Psoas muscle (tissue), 8 donors: ENCODE data around the gene PGF. TPM values are rescaled to one million over a fixed set of nuclear protein-coding genes. Genes with fewer than 3 reads are reported as not detected.

Source experiments
- ATAC-seq, 4 donors: fragments of 200-7000 bp; cut with Tn5 transposase; one replicate each; pipeline ENCODE4 v1.9.1; 2020; ENCODE audit warnings: moderate library complexity in 3 of 4, mild to moderate bottlenecking in 2 of 4
- DNase-seq, 2 donors: peaks; one replicate each; pipeline ENCODE4 v3.0.0-alpha.2; 2020
- H3K27ac ChIP-seq: fragments of 200-600 bp; one replicate; pipeline ENCODE4 v1.8.0; 2022
- H3K27me3 ChIP-seq, 3 donors: fragments of 200-600 bp in 1 of 3; one replicate each; pipeline versions ENCODE4 v1.6.1 to v1.8.0; 2013 to 2022; ENCODE audit warnings: low read length in 2 of 3, mild to moderate bottlenecking in 2 of 3, moderate library complexity in 1 of 3; ENCODE audit not compliant: insufficient read depth in 3 of 3
- H3K36me3 ChIP-seq, 2 donors: fragments of 200-600 bp in 1 of 2; one replicate each; pipeline versions ENCODE4 v1.6.1 to v1.8.0; 2013 to 2022; ENCODE audit warnings: low read depth in 1 of 2, mild to moderate bottlenecking in 1 of 2, moderate library complexity in 1 of 2; ENCODE audit not compliant: insufficient read depth in 1 of 2
- H3K4me1 ChIP-seq: fragments of 200-600 bp; one replicate; pipeline ENCODE4 v1.8.0; 2022
- H3K4me3 ChIP-seq: fragments of 200-600 bp; one replicate; pipeline ENCODE4 v1.8.0; 2022; ENCODE audit warnings: mild to moderate bottlenecking
- H3K9me3 ChIP-seq: fragments of 200-600 bp; one replicate; pipeline ENCODE4 v1.8.0; 2022
- WGBS, 3 donors: extraction: QIAGEN DNeasy Blood & Tissue Kit; methylation state at CpG; one replicate each; pipeline versions ENCODE4 v1.1.6 to v1.1.7; 2013; 5-methylcytosine and 5-hydroxymethylcytosine counted together
- intact Hi-C, 2 donors: fragments of 100-400 bp; cut with DNase I; formaldehyde crosslinking; loops; one replicate each; pipeline versions ENCODE4 v1.11.0 to v1.14.2; 2022
- polyA plus RNA-seq, 3 donors: library from polyadenylated mRNA; stranded (reverse); fragments of 200-250 nt; gene quantifications; one replicate each; pipeline ENCODE4 v1.2.3, GENCODE V29; 2013
- total RNA-seq, 4 donors: library from RNA; stranded (reverse); fragmentation: NEBNext Ultra II Directional in 2 of 4; extraction: Animal tissue kit (Norgen Biotek cat#: 25700) in 2 of 4; gene quantifications; one replicate each; pipeline versions ENCODE4 v1.2.1 to v1.2.4, GENCODE V29; 2021 to 2023
- TF ChIP-seq, protein P1 (sequence below): fragments of 200-600 bp; IDR thresholded peaks from one replicate; pipeline ENCODE4 v1.8.0; 2022; ENCODE audit warnings: antibody characterized with exemption
- donor health status: healthy with polysubstance abuse.
- donor health status: DM: no; HTN: no; CAD: no; lungs with moderate emphysema.
- donor health status: Bipolar disorder and iron deficiency.
- donor health status: healthy.
- donor health status: DM: yes; HTN: yes; CAD: no.
- donor health status: DM: no; HTN: no; CAD: no.
- donor health status: DM: no; HTN: no; CAD: no.
- donor health status: DM: yes; HTN: yes; CAD: no.

Gene PGF
- total and polyA plus RNA-seq, 7 donors, result 2.5 to 9.8 (median 7.9) TPM

- H3K36me3 ChIP-seq, result no peaks in the 10 kb centered on the region
- intact Hi-C loops, result no loop called here
- no peaks in the 10 kb centered on the region for H3K27me3 ChIP-seq
- ATAC-seq (no peak), DNase-seq (no peak)
- TF ChIP-seq, protein P1, sequence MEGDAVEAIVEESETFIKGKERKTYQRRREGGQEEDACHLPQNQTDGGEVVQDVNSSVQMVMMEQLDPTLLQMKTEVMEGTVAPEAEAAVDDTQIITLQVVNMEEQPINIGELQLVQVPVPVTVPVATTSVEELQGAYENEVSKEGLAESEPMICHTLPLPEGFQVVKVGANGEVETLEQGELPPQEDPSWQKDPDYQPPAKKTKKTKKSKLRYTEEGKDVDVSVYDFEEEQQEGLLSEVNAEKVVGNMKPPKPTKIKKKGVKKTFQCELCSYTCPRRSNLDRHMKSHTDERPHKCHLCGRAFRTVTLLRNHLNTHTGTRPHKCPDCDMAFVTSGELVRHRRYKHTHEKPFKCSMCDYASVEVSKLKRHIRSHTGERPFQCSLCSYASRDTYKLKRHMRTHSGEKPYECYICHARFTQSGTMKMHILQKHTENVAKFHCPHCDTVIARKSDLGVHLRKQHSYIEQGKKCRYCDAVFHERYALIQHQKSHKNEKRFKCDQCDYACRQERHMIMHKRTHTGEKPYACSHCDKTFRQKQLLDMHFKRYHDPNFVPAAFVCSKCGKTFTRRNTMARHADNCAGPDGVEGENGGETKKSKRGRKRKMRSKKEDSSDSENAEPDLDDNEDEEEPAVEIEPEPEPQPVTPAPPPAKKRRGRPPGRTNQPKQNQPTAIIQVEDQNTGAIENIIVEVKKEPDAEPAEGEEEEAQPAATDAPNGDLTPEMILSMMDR, result no peak
- peaks cover 28% of the 10 kb centered on the region for H3K4me1 ChIP-seq
- WGBS, 3 donors, result 92 to 97% (median 94%) methylated on average over 6 of the region's 6 CpGs
- no peak overlapping the region for H3K4me3 ChIP-seq
- H3K9me3 ChIP-seq, result no peaks in the 10 kb centered on the region
- H3K27ac ChIP-seq, result no peak overlapping the region
Measured at GRCh38 chr14:74985806-74986205, 30.4 kb upstream of the PGF start.

DNA sequence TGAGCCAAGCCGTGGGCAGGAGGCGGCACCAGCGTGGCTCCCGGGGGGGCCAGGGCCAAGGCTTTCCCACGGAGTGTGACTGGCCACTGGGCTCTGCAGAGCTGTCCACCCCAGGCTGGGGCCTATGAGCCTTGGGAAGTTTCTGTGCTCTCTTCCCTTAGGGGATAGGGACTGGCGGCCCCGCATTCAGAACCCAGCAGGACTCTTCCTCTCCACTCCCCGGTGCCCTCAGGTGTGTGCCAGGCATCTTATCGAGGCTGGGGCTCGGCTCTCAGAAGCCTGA lies 29.6 kb upstream of the PGF start:
- TF ChIP-seq, protein P1, result no peak
- H3K27ac ChIP-seq, result peak overlapping the region; percentile 9
- no peak for ATAC-seq
- no peaks in the 10 kb centered on the region for H3K9me3 ChIP-seq
- 67 to 78% (median 70%) methylated on average over 7 to 10 of the region's 10 CpGs for WGBS, 3 donors
- peaks cover 36% of the 10 kb centered on the region for H3K4me1 ChIP-seq
- intact Hi-C loops, result no loop called here
- no peaks in the 10 kb centered on the region for H3K36me3 ChIP-seq
- no peak overlapping the region for H3K4me3 ChIP-seq
- no peak for DNase-seq
- H3K27me3 ChIP-seq, result no peaks in the 10 kb centered on the region

GRCh38 chr14:74984236-74985027 lies 29.0 kb upstream of the PGF start:
- WGBS, 3 donors, result 79 to 83% (median 82%) methylated on average over 15 to 16 of the region's 16 CpGs
- H3K9me3 ChIP-seq, result no peaks in the 10 kb centered on the region
- DNase-seq (no peak), ATAC-seq (no peak)
- peaks cover 42% of the 10 kb centered on the region for H3K4me1 ChIP-seq
- no peaks in the 10 kb centered on the region for H3K36me3 ChIP-seq
- no peaks in the 10 kb centered on the region for H3K27me3 ChIP-seq
- intact Hi-C loops, result no loop called here
- TF ChIP-seq, protein P1, result no peak
- H3K4me3 ChIP-seq, result no peak overlapping the region
- H3K27ac ChIP-seq, result peak overlapping the region; percentile 9

DNA sequence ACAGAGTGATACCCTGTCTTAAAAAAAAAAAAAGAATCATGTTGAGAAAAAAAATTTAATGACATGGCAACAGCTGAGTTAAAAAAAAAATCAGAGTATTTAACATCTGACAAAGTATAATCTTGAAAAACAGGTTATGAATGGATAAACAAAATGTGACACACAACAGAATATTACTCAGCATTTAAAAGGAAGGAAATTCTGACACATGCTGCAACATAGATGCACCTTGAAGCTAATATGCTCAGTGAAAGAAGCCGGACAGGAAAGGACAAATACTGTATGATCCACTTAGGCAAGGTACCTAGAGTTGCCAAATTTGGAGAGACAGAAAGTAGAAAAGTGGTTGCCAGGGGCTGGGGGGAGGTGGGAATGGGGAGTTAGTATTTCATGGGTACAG lies 27.9 kb upstream of the PGF start:
- no peaks in the 10 kb centered on the region for H3K9me3 ChIP-seq
- TF ChIP-seq, protein P1, result no peak
- H3K4me1 ChIP-seq, result peaks cover 44% of the 10 kb centered on the region
- no peak for ATAC-seq
- no peaks in the 10 kb centered on the region for H3K36me3 ChIP-seq
- no peaks in the 10 kb centered on the region for H3K27me3 ChIP-seq
- no peak overlapping the region for H3K27ac ChIP-seq
- DNase-seq, result no peak
- 74 to 87% (median 86%) methylated on average over 1 of the region's 1 CpG for whole genome bisulfite sequencing, 3 donors
- intact Hi-C loops, result no loop called here
- H3K4me3 ChIP-seq, result no peak overlapping the region

DNA sequence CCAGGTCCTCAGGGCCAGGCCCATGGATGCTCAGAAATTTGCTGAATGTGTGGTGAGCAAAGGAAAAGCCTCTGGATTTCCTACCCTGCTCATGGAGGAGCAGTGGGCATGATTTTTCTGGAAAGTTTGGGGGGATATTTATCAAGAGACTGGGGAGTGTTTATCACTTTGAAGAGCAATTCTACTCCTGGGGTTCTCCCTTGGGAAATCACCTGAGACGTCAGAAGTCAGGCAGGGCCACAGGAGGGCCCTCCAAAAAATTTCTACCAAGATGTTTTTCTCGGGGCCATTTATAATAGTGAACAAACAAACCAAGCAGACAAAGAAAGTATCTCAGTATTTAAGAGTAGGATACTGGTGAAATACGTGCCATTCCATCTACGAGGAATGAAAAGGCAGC lies 27.3 kb upstream of the PGF start:
- intact Hi-C loops, result no loop called here
- 93 to 94% (median 94%) methylated on average over 4 of the region's 4 CpGs for WGBS, 3 donors
- Histone ChIP-seq H3K9me3 (no peaks in the 10 kb centered on the region), H3K4me3 (no peak overlapping the region), H3K27ac (no peak overlapping the region), H3K27me3 (no peaks in the 10 kb centered on the region), H3K36me3 (no peaks in the 10 kb centered on the region), H3K4me1 (peaks cover 43% of the 10 kb centered on the region)
- ATAC-seq, result no peak
- TF ChIP-seq, protein P1, result no peak
- no peak for DNase-seq
